Suprapubic skin (tissue), 3 donors: ENCODE measurements around the gene UCN3.

Source experiments
- POLR2A ChIP-seq, 2 donors: fragments of 450-650 bp; IDR thresholded peaks; one replicate each; pipeline ENCODE4 v1.6.1; 2017; ENCODE audit warnings: antibody characterized with exemption in 2 of 2, mild to moderate bottlenecking in 2 of 2, moderate library complexity in 2 of 2
- TF ChIP-seq, protein P1 (sequence below), 2 donors: fragments of 200-600 bp in 1 of 2; fragments of 450-650 bp in 1 of 2; sonication (generic) in 1 of 2; IDR thresholded peaks; one replicate each; pipeline ENCODE4 v1.5.1; 2016 to 2019; ENCODE audit warnings: antibody characterized with exemption in 2 of 2, mild to moderate bottlenecking in 1 of 2, moderate library complexity in 1 of 2

DNA sequence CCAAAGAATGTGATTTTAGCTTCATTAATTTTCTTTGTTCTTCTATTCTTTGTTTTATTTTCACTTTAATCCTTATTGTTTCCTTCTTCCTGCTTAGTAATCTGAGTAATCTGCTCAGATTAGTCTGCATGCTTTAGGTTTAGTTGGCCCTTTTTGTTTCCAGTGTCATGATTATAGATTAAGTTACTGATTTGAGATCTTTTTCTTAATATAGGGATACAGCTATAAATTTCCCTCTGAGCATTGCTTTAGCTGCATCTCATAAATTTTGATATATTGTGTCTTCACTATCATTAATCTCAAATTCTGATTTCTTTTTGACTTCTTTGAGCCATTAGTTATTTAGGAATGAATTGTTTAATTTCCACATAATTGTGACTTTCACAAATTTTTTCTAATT lies 53.8 kb downstream of the UCN3 start:
- no peak for TF ChIP-seq POLR2A (IDR thresholded peaks at IDR 0.05)
- TF ChIP-seq, protein P1, sequence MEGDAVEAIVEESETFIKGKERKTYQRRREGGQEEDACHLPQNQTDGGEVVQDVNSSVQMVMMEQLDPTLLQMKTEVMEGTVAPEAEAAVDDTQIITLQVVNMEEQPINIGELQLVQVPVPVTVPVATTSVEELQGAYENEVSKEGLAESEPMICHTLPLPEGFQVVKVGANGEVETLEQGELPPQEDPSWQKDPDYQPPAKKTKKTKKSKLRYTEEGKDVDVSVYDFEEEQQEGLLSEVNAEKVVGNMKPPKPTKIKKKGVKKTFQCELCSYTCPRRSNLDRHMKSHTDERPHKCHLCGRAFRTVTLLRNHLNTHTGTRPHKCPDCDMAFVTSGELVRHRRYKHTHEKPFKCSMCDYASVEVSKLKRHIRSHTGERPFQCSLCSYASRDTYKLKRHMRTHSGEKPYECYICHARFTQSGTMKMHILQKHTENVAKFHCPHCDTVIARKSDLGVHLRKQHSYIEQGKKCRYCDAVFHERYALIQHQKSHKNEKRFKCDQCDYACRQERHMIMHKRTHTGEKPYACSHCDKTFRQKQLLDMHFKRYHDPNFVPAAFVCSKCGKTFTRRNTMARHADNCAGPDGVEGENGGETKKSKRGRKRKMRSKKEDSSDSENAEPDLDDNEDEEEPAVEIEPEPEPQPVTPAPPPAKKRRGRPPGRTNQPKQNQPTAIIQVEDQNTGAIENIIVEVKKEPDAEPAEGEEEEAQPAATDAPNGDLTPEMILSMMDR (IDR thresholded peaks at IDR 0.05) = no peak
